Suprapubic skin (tissue), 4 donors: Measurements from ENCODE around the gene SRP54. TPM values are rescaled to one million over a fixed set of nuclear protein-coding genes. Genes with fewer than 3 reads are reported as not detected.

Experiments
- DNase-seq, 2 donors: peaks; one replicate each; pipeline ENCODE4 v3.0.0-alpha.2; 2019; ENCODE audit warnings: low spot score in 2 of 2
- H3K27ac ChIP-seq: fragments of 200-600 bp; sonication (generic); one replicate; pipeline ENCODE4 v1.5.1; 2019
- H3K27me3 ChIP-seq: fragments of 200-600 bp; sonication (generic); one replicate; pipeline ENCODE4 v1.5.1; 2019
- H3K36me3 ChIP-seq: fragments of 200-600 bp; sonication (generic); one replicate; pipeline ENCODE4 v1.5.1; 2019
- H3K4me1 ChIP-seq: fragments of 200-600 bp; sonication (generic); one replicate; pipeline ENCODE4 v1.5.1; 2019
- H3K4me3 ChIP-seq: fragments of 200-600 bp; sonication (generic); one replicate; pipeline ENCODE4 v1.5.1; 2019; ENCODE audit warnings: mild to moderate bottlenecking
- H3K9me3 ChIP-seq: fragments of 200-600 bp; sonication (generic); one replicate; pipeline ENCODE4 v1.5.1; 2019
- EP300 ChIP-seq: sonication (generic); formaldehyde crosslinking; IDR thresholded peaks from one replicate; pipeline ENCODE4 v1.6.1; 2017; ENCODE audit warnings: antibody characterized with exemption
- POLR2A ChIP-seq, 2 donors: fragments of 450-650 bp; IDR thresholded peaks; one replicate each; pipeline ENCODE4 v1.6.1; 2017; ENCODE audit warnings: antibody characterized with exemption in 2 of 2, mild to moderate bottlenecking in 2 of 2, moderate library complexity in 2 of 2
- POLR2AphosphoS5 ChIP-seq, 3 donors: sonication (generic); formaldehyde crosslinking; IDR thresholded peaks; one replicate each; pipeline ENCODE4 v1.6.1; 2017; ENCODE audit warnings: antibody characterized with exemption in 3 of 3
- WGBS: methylation state at CpG from one replicate; pipeline ENCODE4 v1.1.5; 2018; 5-methylcytosine and 5-hydroxymethylcytosine counted together
- total RNA-seq, 4 donors: library from RNA; depleted of rRNA; stranded (reverse); fragments of >200 nt; gene quantifications; one replicate each; pipeline ENCODE4 v1.1.0, GENCODE V29; 2016
- TF ChIP-seq, protein P1 (sequence below), 2 donors: fragments of 200-600 bp in 1 of 2; fragments of 450-650 bp in 1 of 2; sonication (generic) in 1 of 2; IDR thresholded peaks; one replicate each; pipeline ENCODE4 v1.5.1; 2016 to 2019; ENCODE audit warnings: antibody characterized with exemption in 2 of 2, mild to moderate bottlenecking in 1 of 2, moderate library complexity in 1 of 2

SRP54 gene
- total RNA-seq, 4 donors from 2014 or later = 41.5 to 89.5 (median 50.8) TPM

DNA sequence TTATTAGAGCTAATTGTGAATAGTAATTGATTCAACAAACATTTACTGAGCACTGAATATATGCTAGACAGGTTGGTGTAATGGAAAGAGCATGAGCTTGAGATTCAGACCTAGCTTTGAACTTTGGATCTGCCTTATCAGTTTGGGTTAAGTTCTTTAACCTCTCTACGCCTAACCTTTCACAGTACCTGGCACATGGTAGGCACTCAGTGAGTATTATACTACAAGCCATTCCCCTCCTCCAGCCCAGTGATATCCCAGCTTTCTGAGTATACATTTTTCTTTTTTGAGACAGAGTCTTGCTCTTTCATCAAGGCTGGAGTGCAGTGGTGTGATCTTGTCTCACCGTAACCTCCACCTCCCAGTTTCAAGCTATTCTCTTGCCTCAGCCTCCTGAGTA is 95.3 kb downstream of the SRP54 start:
- H3K36me3 ChIP-seq = peaks cover 70% of the 10 kb centered on the region
- WGBS = 98% methylated on average over 2 of the region's 2 CpGs
- no peak overlapping the region for H3K27ac ChIP-seq
- H3K4me3 ChIP-seq = no peak overlapping the region
- no peak for TF ChIP-seq POLR2A (IDR thresholded peaks at IDR 0.05)
- TF ChIP-seq, protein P1, sequence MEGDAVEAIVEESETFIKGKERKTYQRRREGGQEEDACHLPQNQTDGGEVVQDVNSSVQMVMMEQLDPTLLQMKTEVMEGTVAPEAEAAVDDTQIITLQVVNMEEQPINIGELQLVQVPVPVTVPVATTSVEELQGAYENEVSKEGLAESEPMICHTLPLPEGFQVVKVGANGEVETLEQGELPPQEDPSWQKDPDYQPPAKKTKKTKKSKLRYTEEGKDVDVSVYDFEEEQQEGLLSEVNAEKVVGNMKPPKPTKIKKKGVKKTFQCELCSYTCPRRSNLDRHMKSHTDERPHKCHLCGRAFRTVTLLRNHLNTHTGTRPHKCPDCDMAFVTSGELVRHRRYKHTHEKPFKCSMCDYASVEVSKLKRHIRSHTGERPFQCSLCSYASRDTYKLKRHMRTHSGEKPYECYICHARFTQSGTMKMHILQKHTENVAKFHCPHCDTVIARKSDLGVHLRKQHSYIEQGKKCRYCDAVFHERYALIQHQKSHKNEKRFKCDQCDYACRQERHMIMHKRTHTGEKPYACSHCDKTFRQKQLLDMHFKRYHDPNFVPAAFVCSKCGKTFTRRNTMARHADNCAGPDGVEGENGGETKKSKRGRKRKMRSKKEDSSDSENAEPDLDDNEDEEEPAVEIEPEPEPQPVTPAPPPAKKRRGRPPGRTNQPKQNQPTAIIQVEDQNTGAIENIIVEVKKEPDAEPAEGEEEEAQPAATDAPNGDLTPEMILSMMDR (IDR thresholded peaks at IDR 0.05) = no peak
- TF ChIP-seq POLR2AphosphoS5 (IDR thresholded peaks at IDR 0.05) = no peak
- TF ChIP-seq EP300 = no peak
- H3K4me1 ChIP-seq = no peaks in the 10 kb centered on the region
- no peak for DNase-seq
- no peaks in the 10 kb centered on the region for H3K9me3 ChIP-seq
- H3K27me3 ChIP-seq = no peaks in the 10 kb centered on the region

Other genes with a start within 250 kb of the SRP54 start
- gene BAZ1A, start 107.6 kb upstream of the SRP54 start, total RNA-seq = 10 to 100 TPM; 37.0 to 95.1 (median 55.7) TPM
- 10 to 100 TPM; 31.3 to 46.2 (median 44.2) TPM for gene FAM177A1, start 63.3 kb downstream of the SRP54 start, total RNA-seq
- gene PPP2R3C, start 139.0 kb downstream of the SRP54 start, total RNA-seq = 10 to 100 TPM; 10.0 to 14.2 (median 12.4) TPM
- 10 to 100 TPM; 31.6 to 45.2 (median 40.9) TPM for gene PRORP, start 139.6 kb downstream of the SRP54 start, total RNA-seq